ENCODE measurements around the gene TRIML2.

GRCh38 chr4:188061083-188061482 lies 48.3 kb downstream of the TRIML2 start:
- TF ChIP-seq, protein P1, sequence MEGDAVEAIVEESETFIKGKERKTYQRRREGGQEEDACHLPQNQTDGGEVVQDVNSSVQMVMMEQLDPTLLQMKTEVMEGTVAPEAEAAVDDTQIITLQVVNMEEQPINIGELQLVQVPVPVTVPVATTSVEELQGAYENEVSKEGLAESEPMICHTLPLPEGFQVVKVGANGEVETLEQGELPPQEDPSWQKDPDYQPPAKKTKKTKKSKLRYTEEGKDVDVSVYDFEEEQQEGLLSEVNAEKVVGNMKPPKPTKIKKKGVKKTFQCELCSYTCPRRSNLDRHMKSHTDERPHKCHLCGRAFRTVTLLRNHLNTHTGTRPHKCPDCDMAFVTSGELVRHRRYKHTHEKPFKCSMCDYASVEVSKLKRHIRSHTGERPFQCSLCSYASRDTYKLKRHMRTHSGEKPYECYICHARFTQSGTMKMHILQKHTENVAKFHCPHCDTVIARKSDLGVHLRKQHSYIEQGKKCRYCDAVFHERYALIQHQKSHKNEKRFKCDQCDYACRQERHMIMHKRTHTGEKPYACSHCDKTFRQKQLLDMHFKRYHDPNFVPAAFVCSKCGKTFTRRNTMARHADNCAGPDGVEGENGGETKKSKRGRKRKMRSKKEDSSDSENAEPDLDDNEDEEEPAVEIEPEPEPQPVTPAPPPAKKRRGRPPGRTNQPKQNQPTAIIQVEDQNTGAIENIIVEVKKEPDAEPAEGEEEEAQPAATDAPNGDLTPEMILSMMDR (IDR thresholded peaks at IDR 0.05; ENCODE audit: poor library complexity, severe bottlenecking), result no peak
- TF ChIP-seq MXI1 (conservative IDR thresholded peaks at IDR 0.05; ENCODE audit: poor library complexity, severe bottlenecking), result no peak
- TF ChIP-seq EZH2 (IDR thresholded peaks at IDR 0.05; ENCODE audit: borderline replicate concordance, insufficient read depth, low read length, poor library complexity, severe bottlenecking), result no peak
- TF ChIP-seq EP300 (conservative IDR thresholded peaks at IDR 0.05; ENCODE audit: poor library complexity, severe bottlenecking), result no peak
- no peak for TF ChIP-seq POLR2AphosphoS5 (IDR thresholded peaks at IDR 0.05)
- no peak for TF ChIP-seq SMC3 (conservative IDR thresholded peaks at IDR 0.05; ENCODE audit: poor library complexity)
- TF ChIP-seq REST (IDR thresholded peaks at IDR 0.05; ENCODE audit: borderline replicate concordance), result no peak
- no peak for TF ChIP-seq RAD21 (conservative IDR thresholded peaks at IDR 0.05)
- TF ChIP-seq TAF1 (IDR thresholded peaks at IDR 0.05; ENCODE audit: low read depth), result no peak

Measured in neural cell (in vitro differentiated cells).